IPS DF 4.7 (cell line): ENCODE measurements around the gene HSPB7.
"Not testable (repeated sequence)": the region's sequence is repeated elsewhere in the genome, so short reads cannot be mapped to it uniquely, and the experiment has no call there.

Source experiments
- DNase-seq: peaks from one replicate; pipeline ENCODE4 v3.0.0-alpha.2; 2013; ENCODE audit warnings: low spot score; ENCODE audit errors: extremely low read depth

The HSPB7 gene

DNA sequence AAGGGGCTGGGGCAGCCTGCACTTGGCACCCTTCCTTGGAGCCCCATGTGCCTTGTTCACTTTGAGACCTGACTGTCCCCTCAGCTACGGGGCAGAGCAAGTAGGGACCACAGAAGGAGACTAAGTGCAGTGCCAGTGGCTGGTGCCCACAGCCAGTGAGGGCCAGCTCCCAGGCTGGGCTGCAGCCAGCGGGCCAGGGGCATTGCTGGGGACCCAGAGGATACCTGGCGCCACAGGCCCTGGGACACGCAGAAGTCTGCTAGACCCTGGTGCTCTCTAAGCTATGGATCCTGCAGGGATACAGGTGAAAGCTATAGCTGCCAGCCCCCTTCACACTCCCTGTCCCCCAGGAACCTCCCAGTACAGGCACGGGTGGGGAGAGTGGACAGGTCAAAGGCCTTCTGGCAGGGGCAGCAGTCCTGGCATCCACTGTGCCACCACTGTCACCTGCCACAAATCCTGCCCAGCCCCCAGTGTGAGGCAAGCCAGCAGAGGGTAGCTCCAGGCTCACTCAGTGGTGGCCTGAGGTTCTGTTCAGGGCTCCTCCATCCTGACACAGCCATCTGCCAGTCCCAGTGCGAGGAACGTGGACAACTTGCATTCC lies 5.3 kb upstream of the HSPB7 start:
- no peak for DNase-seq

DNA sequence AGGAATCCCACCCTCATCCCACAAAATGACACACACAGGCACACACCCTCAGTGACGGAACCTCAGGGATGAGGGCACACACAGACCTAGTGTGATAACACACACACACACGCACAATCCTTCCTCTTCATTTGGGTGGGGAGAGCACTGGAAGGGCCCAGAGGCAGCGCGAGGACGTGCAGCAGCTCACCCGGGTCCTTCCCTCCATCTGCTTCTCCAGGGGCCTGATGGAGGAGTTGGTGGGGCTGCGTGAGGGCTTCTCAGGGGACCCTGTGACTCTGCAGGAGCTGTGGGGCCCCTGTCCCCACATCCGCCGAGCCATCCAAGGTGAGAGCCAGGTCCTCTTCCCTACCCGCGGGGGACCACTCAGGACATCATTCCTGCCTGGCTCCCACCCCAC lies 4.5 kb upstream of the HSPB7 start:
- DNase-seq, result no peak

DNA sequence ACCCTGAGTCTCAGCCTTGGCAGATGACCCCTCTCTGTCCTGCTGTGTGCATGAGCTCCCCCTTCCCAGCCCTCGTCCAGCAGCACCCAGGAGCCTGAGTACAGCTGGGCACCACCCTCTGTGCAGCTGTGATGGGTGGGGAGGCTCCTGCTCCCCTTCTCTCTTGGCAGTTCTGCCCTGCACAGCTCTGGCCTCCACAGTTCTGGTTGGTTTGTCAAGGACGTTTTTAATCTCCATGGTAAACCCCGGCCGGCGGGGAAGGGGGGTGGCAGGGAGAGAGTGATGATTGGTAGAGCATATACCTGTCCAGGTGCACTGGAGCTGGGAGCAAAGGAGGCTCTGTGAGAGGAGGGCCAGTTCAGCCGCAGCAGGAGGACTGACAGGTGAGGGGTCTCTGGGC lies 3.8 kb upstream of the HSPB7 start, which contains the start of gene CLCNKA:
TSS of gene CLCNKA (plus strand) at position 356 of the 400 bp plus-strand sequence. CDS start 584 bp downstream, outside the sequence.
- no peak for DNase-seq

DNA sequence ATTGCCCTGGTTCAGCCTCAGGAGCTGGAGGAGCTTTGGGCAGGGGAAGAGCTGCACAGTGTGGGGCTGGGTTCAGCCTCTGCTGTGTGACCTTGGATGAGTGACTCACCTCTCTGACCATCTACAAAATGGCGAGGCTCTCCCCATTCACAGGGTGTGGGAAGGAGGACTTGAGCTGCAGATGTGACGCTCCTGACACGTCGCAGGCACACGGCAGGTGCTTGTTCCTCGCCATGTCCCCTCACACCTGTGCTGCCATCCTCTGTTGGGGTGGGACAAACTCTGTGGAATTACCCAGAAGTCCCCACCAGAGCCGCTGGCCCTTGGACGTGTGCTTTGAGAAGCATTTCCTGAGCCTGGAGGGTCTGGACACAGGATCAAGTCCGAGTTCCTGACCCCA lies 3.0 kb upstream of the HSPB7 start:
- DNase-seq, result not testable (repeated sequence)

DNA sequence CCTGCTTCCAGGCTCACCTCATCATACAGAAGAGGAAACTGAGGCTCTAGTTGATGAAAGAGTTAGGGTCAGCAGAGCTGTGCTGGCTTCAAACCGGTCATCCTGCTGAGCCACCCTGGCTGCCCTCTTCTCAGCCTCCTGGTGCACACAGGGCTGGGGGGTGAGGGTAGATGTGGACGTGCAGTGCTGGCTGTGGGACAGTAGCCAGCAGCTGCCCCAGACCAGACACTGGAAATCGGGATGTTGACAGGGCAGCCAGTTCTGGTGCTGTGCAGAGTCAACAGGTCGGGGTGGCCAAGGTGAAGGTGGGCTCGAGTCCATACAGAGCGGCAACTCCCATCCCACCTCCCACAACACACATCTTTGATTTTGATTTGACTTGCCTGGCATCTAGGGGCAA lies 2.5 kb upstream of the HSPB7 start:
- DNase-seq, result no peak

DNA sequence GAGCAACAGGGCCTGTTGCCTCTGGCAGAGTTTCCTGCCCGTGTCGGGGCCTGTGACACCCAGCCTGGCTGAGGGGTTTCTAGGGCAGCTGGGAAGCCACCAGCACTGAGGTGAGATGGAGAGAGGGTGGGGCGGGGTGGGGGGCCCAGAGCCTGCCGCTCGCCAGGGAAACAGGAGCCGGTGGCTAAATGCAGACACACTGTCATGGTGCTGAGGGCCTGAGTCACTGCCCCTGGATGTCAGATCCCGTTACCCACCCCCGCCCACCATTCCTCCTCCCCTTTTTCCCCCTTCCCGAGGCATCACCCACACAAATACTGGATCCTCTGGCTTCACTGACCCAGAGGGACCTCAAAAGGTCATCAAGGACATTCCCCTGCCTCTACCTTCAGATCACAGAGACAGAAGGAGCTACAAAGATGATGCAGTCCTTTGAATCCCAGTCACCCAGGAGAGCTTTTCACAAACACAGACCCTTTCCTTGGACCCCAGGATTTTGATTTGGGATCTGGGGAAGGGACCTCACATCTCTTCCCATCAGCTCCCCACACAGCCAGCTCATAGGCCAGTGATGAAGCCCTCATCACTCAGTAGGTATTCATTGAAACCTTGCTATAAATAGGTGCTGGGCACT lies 1.9 kb upstream of the HSPB7 start:
- DNase-seq, result no peak

DNA sequence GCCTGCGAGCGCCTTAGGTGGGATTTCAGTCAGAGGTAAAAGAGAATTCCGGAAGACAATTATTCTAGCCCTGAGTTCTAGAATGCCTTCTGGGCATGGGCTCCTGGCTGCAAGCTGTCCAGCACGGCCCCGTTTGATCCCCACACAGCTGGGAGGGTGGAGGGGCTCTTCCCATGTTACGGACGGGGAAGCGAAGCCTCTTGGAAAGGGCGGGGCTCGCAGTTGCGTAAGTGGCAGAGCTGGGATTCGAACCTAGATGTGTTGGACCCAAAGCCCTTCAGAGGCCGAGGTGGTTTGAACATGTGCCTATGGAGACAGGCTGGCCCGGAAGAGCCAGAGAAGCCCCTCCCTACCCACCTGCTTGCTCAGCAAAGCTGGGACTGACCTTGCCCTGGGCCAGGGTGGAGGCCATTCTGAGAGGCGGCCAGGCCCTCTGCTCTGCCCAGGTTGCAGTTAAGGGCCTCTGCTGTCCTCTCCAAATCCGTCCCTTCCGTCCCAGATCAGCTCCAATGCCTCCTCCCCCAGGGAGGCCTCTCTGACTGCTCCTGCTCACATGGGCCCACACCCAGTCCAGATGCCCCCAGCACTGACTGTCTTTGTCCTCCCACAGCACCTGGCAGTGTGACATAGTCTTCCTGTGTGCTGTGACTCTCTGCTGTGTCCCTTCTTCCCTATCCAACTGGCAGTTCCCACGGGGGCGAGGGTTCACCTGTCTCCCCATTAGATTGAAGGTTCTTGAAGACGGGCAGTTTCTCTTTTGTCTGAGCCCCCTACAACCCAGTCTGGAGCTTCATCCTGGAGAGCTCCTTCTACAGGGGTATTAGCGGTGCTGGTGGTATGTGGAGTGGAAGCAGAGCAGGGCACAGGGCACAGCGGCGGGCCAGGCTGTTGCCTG lies 1.2 kb upstream of the HSPB7 start:
- DNase-seq, result no peak

DNA sequence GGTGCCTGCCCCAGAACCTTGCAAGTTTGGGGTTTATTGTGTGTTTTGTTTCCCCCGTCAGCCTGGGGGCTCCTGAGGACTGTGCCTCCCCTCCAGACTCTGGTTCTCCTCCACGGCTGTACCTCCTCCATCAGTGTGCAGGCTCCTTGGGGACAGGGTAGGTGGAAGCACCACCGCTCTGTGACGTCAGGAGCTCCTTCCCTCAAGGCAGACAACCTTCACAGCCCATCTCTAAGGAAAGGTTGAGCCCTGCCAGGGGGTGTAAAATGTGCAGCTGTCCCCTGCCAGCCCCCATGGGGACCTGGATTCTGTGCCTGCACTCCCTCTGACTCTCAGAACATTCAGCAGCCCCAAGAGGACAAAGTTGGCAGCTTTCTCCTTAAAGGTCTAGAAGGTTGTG lies 465 bp upstream of the HSPB7 start:
- DNase-seq, result no peak

DNA sequence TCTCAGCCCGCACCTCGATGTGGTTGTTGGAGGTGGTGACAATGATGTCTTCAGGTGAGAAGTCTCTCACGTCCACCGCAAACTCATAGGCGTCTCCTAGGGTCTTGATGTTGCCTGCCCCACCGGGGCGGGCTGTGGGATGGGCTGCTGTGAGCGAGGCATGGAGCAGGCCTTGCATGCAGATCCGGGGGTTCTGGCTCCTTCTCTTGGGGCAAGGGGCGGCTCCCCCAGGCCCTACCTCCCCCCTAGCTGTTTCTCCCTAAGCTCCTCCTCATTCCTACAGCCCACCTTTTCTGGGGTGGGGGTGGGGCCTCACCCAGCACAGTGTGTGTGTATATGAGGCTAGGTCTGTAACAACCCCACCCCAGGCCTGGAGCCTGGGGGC lies 775 bp downstream of the HSPB7 start:
- no peak for DNase-seq

DNA sequence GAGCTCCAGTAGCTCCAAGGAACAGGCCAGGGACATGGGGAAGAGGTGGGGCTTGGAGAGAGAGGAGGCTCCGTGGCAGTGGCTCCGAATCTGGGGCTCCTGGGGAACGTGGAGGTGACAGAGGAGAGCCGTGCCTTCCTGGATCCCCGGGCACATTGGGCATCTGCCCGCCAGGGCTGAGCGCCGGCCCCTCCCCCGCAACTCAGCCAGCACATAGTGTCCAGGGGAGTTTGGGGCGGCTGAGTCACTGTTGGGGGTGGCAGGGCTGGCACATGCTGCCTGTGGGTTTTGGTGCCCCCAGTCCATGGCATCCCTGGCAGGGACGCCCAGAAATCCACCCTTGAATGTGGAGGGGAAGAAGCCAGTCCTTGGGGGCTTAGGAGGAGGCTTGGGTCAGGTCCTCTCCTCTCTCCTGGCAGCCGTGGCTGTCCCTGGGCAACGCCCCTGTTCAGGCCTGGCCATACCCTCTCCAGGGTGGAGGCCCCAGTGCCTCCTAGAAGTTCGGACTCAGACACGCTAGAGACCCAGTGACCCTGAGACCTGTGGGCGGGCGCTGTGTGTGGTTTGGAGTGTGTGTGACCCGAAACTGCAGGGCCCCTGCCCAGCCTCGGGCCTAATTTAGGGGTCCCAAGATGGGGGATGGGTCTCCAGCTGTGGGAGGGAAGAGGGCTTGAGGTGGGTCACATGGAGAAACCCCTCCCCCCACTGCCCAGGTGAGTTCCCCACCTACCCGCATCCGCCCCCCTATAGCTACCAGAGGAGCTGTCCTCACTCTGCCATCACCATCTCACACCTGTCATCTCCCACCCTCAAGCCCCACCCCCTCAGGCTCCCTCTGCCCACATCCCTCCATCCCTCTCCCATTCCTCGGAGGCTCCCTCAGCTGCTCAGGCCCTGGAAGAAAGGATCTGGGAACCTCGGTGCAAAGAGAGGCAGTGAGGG lies 1.6 kb downstream of the HSPB7 start:
- no peak for DNase-seq

DNA sequence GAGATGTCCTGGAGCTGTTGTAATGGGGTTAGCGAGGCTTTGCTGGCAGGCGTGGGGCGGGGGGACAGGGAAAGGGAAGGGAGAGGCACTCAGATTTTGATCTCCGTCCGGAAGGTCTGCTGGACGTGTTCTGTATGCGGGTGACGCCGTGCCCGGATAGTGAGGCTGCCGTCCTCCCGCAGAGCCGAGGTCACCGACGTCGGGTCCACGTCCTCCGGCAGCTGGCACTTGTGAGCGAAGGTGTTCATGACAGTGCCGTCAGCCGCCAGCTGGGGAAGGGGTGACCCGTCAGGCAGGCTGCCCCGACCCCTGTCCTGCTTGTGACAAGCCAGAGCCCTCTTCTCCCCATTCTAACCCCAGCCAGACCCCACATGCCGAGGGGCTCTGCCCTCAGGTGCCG lies 2.4 kb downstream of the HSPB7 start:
- DNase-seq, result no peak

DNA sequence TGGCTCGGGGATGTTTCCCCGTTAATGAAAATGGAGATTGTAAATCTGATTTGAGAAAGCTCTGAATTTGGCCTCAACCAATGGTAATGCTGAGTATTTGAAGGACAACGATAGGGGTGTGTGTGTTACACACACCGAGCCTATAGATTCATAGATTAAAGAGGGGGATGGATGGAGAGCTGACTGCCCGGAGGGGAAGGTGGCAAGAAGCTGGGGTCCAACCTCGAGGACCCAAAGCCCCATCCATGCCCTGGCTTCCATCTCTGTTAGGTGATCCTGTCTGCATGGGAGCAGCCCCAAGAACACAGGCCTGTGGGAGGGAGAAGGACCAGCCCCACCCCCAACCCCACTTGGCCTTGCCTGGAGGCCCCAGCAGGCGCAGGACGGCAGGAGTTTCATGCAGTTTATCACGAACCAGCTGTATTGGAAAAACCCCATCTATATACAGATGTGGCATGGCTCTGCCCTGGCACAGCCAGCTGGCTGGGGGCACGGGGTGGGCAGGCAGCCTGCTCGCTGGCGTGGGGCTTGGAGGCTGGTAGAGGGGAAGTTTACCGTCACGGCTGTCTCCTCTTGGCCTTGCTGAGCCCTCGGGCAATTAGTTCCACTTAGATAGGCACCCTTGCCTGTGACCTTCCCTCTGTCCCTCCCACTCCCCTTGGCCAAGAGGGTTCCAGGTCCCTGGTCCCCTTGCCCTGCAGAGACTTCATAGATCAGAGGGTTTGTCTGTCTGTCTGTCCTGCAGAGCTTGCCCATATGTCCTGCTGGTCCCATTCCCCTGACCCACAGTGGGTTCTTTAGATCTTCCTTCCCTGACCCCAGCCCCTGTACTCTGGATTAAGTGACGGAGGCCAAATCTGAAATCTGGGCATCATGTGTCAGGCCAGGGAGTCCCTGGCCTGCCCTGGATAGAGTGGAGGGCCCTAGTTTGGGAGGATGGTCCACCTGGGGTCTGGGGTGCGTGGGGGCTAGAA lies 3.0 kb downstream of the HSPB7 start:
- DNase-seq, result no peak

DNA sequence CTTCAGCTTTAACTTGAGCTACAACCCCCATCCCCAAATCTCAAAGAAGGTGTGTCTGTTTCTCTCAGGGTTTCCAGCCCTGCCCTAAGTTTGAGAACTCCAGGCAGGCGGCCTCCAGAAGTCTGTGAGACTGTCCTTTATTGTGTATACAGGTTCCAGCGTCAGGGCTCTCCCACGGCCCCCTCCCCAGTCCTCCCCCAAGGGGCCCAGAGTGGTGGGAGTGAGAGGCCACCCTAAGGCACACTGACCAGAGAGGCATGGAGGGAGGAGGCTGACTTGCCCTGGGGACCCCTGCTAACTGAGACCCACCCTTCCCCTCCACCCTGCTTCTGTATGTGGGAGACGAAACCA lies 4.0 kb downstream of the HSPB7 start:
- no peak for DNase-seq

DNA sequence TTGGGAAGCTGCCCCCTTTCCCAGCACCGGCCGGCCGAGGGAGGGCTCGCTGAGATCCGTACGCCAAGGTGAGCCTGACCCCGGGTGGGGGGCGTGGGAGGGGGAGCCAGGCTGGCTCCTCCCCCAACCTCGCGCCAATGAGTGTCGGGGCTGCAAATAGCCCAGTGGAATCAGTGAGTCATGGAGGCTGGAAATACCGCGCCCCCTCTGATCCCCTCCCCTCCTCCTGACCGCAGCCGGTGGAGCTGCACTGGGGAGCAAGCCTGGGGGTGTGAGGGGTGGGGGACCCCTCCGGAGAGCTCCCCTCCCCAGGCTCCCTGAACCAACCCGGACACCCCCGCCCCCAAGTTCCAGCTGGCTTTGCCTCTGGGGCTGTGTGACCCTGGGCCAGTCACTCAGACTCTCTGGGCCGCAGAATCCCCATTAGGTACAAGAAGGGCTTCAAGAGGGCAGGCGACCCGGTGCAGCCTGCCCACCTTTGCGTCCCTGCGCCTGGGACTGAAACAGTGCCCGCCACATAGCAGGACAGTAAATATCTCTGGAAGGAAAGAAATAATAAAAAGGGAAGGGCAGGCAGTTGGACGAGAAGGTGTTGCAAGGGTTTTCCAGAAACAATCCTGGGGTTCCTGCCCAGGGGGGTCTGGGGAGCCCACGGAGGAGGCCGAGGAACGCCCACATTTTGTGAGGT lies 4.5 kb downstream of the HSPB7 start:
- DNase-seq, result no peak

DNA sequence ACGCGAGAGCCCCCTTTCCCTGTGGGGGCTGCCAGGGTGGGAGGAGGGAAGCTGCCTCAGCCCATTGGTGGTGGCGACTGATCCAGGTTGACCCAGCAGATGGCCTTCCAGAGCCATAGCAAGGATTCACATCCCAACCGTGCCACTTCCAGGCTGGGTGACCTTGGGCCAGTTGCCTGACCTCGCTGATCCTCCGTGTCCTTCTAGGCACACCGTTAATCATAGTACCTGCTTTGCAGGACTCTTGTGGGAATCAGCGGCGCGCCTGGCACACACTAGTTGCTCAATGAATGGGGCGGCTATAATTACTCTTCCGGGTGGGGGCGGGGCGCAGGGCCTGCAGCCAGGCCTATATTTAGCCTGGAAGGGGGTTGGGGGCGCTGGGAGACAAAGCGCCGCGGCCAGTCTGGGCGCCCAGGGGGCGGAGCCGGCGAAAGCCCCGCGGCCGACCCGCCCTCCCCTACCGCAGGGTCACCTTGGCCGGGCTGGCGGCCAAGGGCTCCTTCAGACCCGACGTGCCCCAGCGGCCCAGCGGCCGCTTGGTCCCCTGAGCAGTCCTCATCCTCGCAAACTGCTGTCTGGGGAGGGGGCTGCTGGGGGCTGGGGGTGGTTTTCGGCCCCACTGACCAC lies 5.1 kb downstream of the HSPB7 start:
- DNase-seq, result no peak

DNA sequence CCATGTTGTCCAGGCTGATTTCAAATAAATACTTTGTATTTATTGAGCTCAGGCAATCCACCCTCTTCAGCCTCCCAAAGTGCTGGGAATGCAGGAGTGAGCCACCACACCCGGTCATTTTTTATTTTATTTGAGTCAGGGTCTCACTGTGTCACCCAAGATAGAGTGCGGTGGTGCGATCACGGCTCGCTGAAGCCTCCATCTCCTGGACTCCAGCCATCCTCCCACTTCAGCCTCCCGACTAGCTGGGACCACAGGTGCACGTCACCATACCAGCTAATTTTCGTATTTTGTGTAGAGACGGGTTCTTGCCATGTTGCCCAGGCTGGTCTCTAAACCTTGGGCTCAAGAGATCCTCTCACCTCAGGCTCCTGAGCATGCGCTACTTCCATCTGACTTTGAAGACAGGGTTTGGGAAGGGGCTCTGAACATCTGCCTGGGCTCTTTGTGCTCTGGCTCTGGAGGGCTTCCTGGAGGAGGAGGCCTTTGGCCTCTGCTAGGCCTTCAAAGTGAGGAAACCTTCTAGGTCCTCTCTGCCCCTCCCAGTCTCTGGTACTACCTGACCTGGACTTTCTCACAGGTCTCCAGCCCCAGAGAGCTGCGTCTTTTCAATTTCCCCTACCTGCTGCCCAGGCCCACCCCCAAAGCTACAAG lies 5.8 kb downstream of the HSPB7 start:
- DNase-seq, result no peak

DNA sequence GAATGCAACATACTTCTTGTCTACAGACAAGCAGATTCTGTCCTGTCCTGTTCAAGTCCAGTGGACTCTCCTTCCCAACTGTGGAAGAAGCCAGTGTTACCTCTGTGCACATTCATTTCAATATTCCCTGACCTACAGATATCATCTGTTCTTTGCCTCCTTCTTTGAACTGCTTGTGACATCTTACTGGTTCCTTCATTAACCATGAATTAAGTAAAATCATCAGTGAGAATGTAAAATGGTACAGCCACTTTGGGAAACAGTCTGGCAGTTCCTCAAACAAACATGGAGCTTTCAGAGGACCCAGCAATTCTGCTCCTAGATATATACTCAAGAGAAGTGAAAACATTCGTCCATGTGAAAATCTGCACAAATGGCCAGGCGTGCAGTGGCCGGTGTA lies 7.0 kb downstream of the HSPB7 start:
- DNase-seq, result no peak

DNA sequence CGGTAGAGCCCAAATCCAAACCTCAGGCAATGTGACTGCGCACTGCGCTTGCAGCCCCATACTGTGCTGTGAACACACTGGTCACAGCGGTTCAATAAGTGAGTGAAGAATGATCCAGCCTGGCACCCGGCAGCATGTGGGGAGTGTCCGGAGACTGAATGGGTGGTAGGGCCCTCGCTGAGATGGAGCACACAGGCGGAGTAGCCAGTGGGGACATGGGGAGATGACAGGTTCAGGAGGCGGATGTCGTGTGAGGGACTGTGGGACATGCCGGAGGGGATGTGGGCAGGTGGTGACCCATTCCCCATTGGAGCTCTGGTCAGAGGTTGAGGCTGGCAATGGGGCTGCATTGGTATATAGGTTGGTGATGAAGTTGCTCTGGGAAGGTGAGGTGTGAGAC lies 8.2 kb downstream of the HSPB7 start:
- no peak for DNase-seq

DNA sequence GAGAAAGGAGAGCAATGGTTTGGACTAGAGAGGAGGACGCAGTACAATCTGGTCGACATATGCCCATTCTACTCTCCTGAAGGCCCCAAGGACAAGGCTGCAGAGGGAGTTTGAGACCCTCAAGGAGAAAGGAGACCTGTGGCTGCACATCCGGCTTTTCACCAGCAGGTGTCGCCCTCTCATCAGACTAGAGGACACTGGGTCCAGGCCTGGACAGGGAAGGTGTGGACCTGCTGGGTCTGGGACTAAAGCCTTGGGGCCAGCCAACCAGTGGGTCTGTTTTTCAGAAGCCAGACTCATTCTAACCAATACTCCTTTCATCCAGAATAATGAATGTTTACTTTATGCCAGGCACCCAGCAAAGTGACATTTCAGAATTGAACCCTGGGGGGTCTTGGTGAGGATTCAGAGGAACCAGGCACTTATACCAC lies 8.8 kb downstream of the HSPB7 start:
- no peak for DNase-seq
